B cell (primary cell): ENCODE measurements around the gene SLC38A10. TPM values are rescaled to one million over a fixed set of nuclear protein-coding genes. Genes with fewer than 3 reads are reported as not detected.

Experiments used
- ATAC-seq: fragments of 200-7000 bp; cut with Tn5 transposase; one replicate; pipeline ENCODE4 v1.10.0; 2021; ENCODE audit warnings: low read depth, mild to moderate bottlenecking, moderate number of reproducible peaks, moderate library complexity
- CTCF ChIA-PET: fragments of 350-600 bp; sonication (Branson Sonifier 250); formaldehyde crosslinking; loops from one replicate; lab custom pipeline; 2021; ENCODE audit warnings: antibody characterized with exemption, inconsistent platforms; lab: Charles Lee
- POLR2A ChIA-PET: fragments of 350-600 bp; sonication (Branson Sonifier 250); formaldehyde crosslinking; loops from one replicate; lab custom pipeline; 2021; ENCODE audit warnings: antibody characterized with exemption; lab: Charles Lee
- DNase-seq: peaks from one replicate; pipeline ENCODE4 v3.0.0; 2013
- H2AFZ ChIP-seq: 2 replicates; pipeline ENCODE4 v1.6.1; 2012; ENCODE audit warnings: mild to moderate bottlenecking, low read depth, low read length; ENCODE audit not compliant: insufficient read depth, poor library complexity, severe bottlenecking
- H3K27ac ChIP-seq, 2 donors: 1 replicate in 1 of 2; 2 replicates in 1 of 2; pipeline ENCODE4 v1.5.1; 2012 to 2013; ENCODE audit warnings: low read length in 2 of 2, mild to moderate bottlenecking in 2 of 2, moderate library complexity in 1 of 2
- H3K27me3 ChIP-seq, 4 experiments: fragments of 200-600 bp in 1 of 4; sonication (generic) in 1 of 4; replicated peaks in 1 of 4; 1 replicate in 2 of 4; 2 replicates in 2 of 4; pipeline versions ENCODE4 v1.6.1 to v1.7.0; 2013 to 2016; ENCODE audit warnings: low read length in 3 of 4, mild to moderate bottlenecking in 2 of 4, mixed read lengths in 1 of 4, moderate library complexity in 1 of 4; ENCODE audit not compliant: insufficient read depth in 4 of 4, control insufficient read depth in 3 of 4; ENCODE audit errors: control extremely low read depth in 1 of 4
- H3K36me3 ChIP-seq, 2 experiments: replicated peaks in 1 of 2; 1 replicate in 1 of 2; 2 replicates in 1 of 2; pipeline versions ENCODE4 v1.6.1 to v1.7.1; 2013; ENCODE audit warnings: low read length in 1 of 2; ENCODE audit not compliant: insufficient read depth in 2 of 2, control insufficient read depth in 1 of 2; ENCODE audit errors: control extremely low read depth in 1 of 2, extremely low read depth in 1 of 2
- H3K4me1 ChIP-seq, 2 donors: fragments of 200-600 bp in 1 of 2; sonication (generic) in 1 of 2; 1 replicate in 1 of 2; 2 replicates in 1 of 2; pipeline versions ENCODE4 v1.5.1 to v1.6.1; 2013 to 2017; ENCODE audit warnings: low read length in 2 of 2; ENCODE audit not compliant: control insufficient read depth in 2 of 2, insufficient read depth in 2 of 2
- H3K4me2 ChIP-seq: replicated peaks from 2 replicates; pipeline ENCODE3; 2012; ENCODE audit warnings: mild to moderate bottlenecking, low read depth, low read length; ENCODE audit not compliant: poor library complexity, severe bottlenecking
- H3K4me3 ChIP-seq, 5 experiments: fragments of 200-600 bp in 1 of 5; sonication (generic) in 1 of 5; 1 replicate in 3 of 5; 2 replicates in 2 of 5; pipeline versions ENCODE4 v1.5.1 to v1.7.0; 2011 to 2016; ENCODE audit warnings: low read length in 4 of 5, mild to moderate bottlenecking in 4 of 5, low read depth in 2 of 5, control low read depth in 1 of 5, moderate library complexity in 1 of 5; ENCODE audit not compliant: insufficient read depth in 1 of 5; ENCODE audit errors: control extremely low read depth in 1 of 5, extremely low read depth in 1 of 5
- H3K79me2 ChIP-seq: fragments of 200-600 bp; sonication (generic); one replicate; pipeline ENCODE4 v1.6.0; 2016; ENCODE audit warnings: low read length; ENCODE audit not compliant: control insufficient read depth, insufficient read depth
- H3K9ac ChIP-seq: fragments of 200-600 bp; sonication (generic); 2 replicates; pipeline ENCODE4 v1.6.1; 2017; ENCODE audit warnings: mild to moderate bottlenecking, low read length, moderate library complexity
- H3K9me3 ChIP-seq, 3 donors: one replicate each; pipeline versions ENCODE4 v1.6.1 to v1.7.1; 2013; ENCODE audit warnings: low read length in 2 of 3; ENCODE audit not compliant: control insufficient read depth in 2 of 3, insufficient read depth in 1 of 3; ENCODE audit errors: control extremely low read depth in 1 of 3
- H4K20me1 ChIP-seq: 2 replicates; pipeline ENCODE4 v1.6.0; 2012; ENCODE audit warnings: mild to moderate bottlenecking, low read length; ENCODE audit not compliant: insufficient read depth, control insufficient read depth, poor library complexity, severe bottlenecking
- H3K27ac Mint-ChIP-seq: one replicate; pipeline ENCODE4 v1.8.0; 2021; ENCODE audit warnings: mixed read lengths
- H3K27me3 Mint-ChIP-seq: one replicate; pipeline ENCODE4 v1.8.0; 2021; ENCODE audit warnings: mixed read lengths
- H3K4me1 Mint-ChIP-seq: one replicate; pipeline ENCODE4 v1.8.0; 2021; ENCODE audit warnings: mixed read lengths
- H3K4me3 Mint-ChIP-seq: one replicate; pipeline ENCODE4 v1.8.0; 2021; ENCODE audit warnings: mixed read lengths
- H3K9me3 Mint-ChIP-seq: one replicate; pipeline ENCODE4 v1.8.0; 2022; ENCODE audit warnings: mixed read lengths; ENCODE audit not compliant: insufficient read depth
- CTCF ChIP-seq: fragments of 200-600 bp; IDR thresholded peaks from one replicate; pipeline ENCODE4 v1.8.0; 2022; ENCODE audit warnings: antibody characterized with exemption, mild to moderate bottlenecking
- EZH2 ChIP-seq: IDR thresholded peaks from 2 replicates; pipeline ENCODE4 v1.6.1; 2012; ENCODE audit warnings: borderline replicate concordance, low read depth, mild to moderate bottlenecking, moderate library complexity, low read length; ENCODE audit not compliant: insufficient read depth, poor library complexity, severe bottlenecking
- WGBS: methylation state at CpG from one replicate; pipeline ENCODE4 v1.1.5; 2013; ENCODE audit warnings: missing lambda C conversion rate; ENCODE audit not compliant: insufficient coverage; 5-methylcytosine and 5-hydroxymethylcytosine counted together
- intact Hi-C: fragments of 100-400 bp; cut with micrococcal nuclease; formaldehyde crosslinking; loops from one replicate; pipeline ENCODE4 v1.10.0; 2022
- polyA plus RNA-seq: library from polyadenylated mRNA; depleted of rRNA; stranded (reverse); fragments of >200 nt; gene quantifications from 2 replicates; pipeline ENCODE4 v1.2.3, GENCODE V29; 2012
- total RNA-seq, 2 donors: library from RNA; stranded (reverse); fragments of 120-200 nt in 1 of 2; gene quantifications; 1 replicate in 1 of 2; 2 replicates in 1 of 2; pipeline versions ENCODE4 v1.2.3 to v1.2.4, GENCODE V29; 2013 to 2022

Gene SLC38A10
- total and polyA plus RNA-seq, 2 donors (not counting 1 experiment from before 2014, with no cell fraction given): 76.1 to 104 TPM

- Histone ChIP-seq H4K20me1 (peaks cover 45% of the 10 kb centered on the region), H3K79me2 (peaks cover 78% of the 10 kb centered on the region), H3K27me3 (no peaks in the 10 kb centered on the region), H3K4me1 (peaks cover 19 to 31% of the 10 kb centered on the region in 2 donors), H2AFZ (no peak overlapping the region), H3K27ac (no peak overlapping the region), H3K4me2 (peak overlapping the region; percentile 60), H3K9me3 (no peaks in the 10 kb centered on the region), H3K9ac (no peak overlapping the region), H3K4me3 (no peak overlapping the region), H3K36me3 (peaks cover 0 to 27% of the 10 kb centered on the region in 2 experiments)
- TF ChIP-seq EZH2 (no peak), CTCF (peak; percentile 86)
- Mint-ChIP-seq H3K27ac (peak overlapping the region; percentile 84), H3K4me3 (peak overlapping the region; percentile 71), H3K4me1 (peaks cover 51% of the 10 kb centered on the region), H3K9me3 (no peaks in the 10 kb centered on the region), H3K27me3 (no peaks in the 10 kb centered on the region)
- DNase-seq: peak; percentile 85
- POLR2A ChIA-PET: no interaction called here
- intact Hi-C loops: loop anchor here (1.0 to 10.0 kb wide), 3 partner anchors 193 to 310 kb away; partner anchors contain the start of gene ACTG1
- WGBS: 29% methylated on average over 10 of the region's 16 CpGs
- CTCF ChIA-PET: interaction anchor here (0.5 to 4.6 kb wide), 24 partner anchors 11 to 578 kb away, joined by 3 to 58 read pairs (median 4); partner anchors contain the start of gene ACTG1
- ATAC-seq: peak; percentile 71
Observed at GRCh38 chr17:81291662-81292061, 3.4 kb downstream of the SLC38A10 start.

GRCh38 chr17:81290230-81290629 is 4.9 kb downstream of the SLC38A10 start:
- Histone ChIP-seq H3K4me3 (no peak overlapping the region), H3K36me3 (peaks cover 0 to 27% of the 10 kb centered on the region in 2 experiments), H3K9ac (no peak overlapping the region), H3K79me2 (peaks cover 85% of the 10 kb centered on the region), H3K27me3 (no peaks in the 10 kb centered on the region), H3K4me2 (no peak overlapping the region), H3K4me1 (peaks cover 20 to 32% of the 10 kb centered on the region in 2 donors), H2AFZ (no peak overlapping the region), H3K9me3 (no peaks in the 10 kb centered on the region), H3K27ac (no peak overlapping the region), H4K20me1 (peaks cover 47% of the 10 kb centered on the region)
- 94% methylated on average over 5 of the region's 5 CpGs for WGBS
- DNase-seq: no peak
- ChIA-PET CTCF (interaction anchor here (0.8 to 4.6 kb wide), 7 partner anchors 10 to 325 kb away, joined by 3 to 58 read pairs (median 4); no protein-coding TSS in a partner anchor), POLR2A (no interaction called here)
- H3K27ac Mint-ChIP-seq: no peak overlapping the region
- peaks cover 51% of the 10 kb centered on the region for H3K4me1 Mint-ChIP-seq
- intact Hi-C loops: loop anchor here (10.0 kb wide), 1 partner anchor 225 kb away; the partner anchor contains the start of gene ACTG1
- H3K9me3 Mint-ChIP-seq: no peaks in the 10 kb centered on the region
- H3K27me3 Mint-ChIP-seq: no peaks in the 10 kb centered on the region
- no peak for TF ChIP-seq EZH2
- no peak for TF ChIP-seq CTCF
- no peak overlapping the region for H3K4me3 Mint-ChIP-seq
- ATAC-seq: no peak
